ENCODE data around the gene COL13A1.

Gene COL13A1

DNA sequence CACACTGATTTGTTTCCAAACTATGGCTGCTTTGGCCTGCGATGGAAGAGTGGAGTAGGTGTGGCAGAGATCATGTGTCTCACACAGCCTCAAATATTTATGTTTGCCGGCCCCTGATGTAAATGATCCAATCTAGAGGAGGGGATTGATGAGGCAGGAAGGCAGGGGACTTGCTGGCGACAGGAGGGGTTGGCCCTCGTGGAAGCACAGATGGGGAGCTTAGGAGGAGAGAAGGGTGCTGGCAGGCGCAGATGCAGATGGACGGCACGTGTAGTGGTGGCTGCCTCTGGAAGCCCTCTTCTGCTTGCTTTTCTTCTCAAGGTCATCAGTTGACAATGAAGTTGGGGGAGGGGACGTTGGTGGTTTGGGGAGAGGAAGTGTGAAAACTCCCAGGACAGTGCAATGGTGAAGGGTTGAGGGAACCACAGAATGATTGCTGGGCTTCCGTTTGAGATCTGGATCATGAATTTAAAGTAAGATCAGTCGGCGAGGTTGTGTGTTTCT, 15.4 kb downstream of the COL13A1 start:
- H3K27ac ChIP-seq (ENCODE audit: insufficient read depth in 1 of 2, low read depth in 1 of 2, low read length in 2 of 2, poor library complexity in 1 of 2, severe bottlenecking in 2 of 2), result no peak overlapping the region
- CTCF ChIA-PET, result interaction anchor here (2.4 kb wide), 1 partner anchor 9 kb away, joined by 6 read pairs; no protein-coding TSS in a partner anchor

DNA sequence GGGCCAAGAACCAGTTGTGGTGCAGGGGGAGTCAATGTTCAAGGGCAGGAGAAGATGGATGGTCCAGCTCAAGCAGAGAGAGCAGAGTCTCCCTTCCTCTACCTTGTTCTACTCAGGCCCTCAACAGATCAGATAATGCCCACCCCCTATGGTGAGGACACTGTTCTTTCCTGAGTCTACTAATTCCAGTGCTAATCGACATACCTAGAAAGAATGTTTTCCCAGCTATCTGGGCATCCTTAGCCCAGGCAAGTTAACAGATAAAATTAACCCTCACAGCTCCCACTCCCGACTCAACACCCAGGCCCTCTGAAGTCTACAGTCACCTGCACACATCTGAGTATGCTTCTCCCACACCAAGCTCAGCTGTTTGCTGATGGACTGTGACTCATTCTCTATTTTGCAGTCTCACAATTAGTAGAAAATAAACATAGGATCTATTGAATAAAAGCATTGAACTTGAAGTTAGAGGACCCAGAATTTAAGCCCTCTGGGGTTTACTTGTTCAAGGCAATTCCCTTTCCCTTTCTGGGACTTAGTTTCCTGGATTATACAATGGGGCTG, 17.1 kb downstream of the COL13A1 start:
- ChIA-PET CTCF (interaction anchor here (0.7 to 2.4 kb wide), 4 partner anchors 10 to 19 kb away, joined by 3 to 6 read pairs (median 4); no protein-coding TSS in a partner anchor), POLR2A (no interaction called here)
- no peak for DNase-seq
- WGBS (ENCODE audit: insufficient coverage), result 94% methylated on average over 2 of the region's 2 CpGs
- Histone ChIP-seq H3K4me1 (ENCODE audit: control extremely low read depth in 1 of 4, control insufficient read depth in 4 of 4, insufficient read depth in 4 of 4, low read length in 3 of 4) (peaks cover 0 to 21% (median 15%) of the 10 kb centered on the region in 4 experiments), H3K36me3 (ENCODE audit: control insufficient read depth in 4 of 4, insufficient read depth in 4 of 4, low read length in 3 of 4) (no peaks in the 10 kb centered on the region), H3K4me3 (ENCODE audit: control insufficient read depth in 1 of 7, extremely low read depth in 1 of 7, insufficient read depth in 4 of 7, low read depth in 2 of 7, low read length in 6 of 7) (no peak overlapping the region), H3K27me3 (replicated peaks in 2 of 5; ENCODE audit: control insufficient read depth in 4 of 5, insufficient read depth in 5 of 5, low read length in 4 of 5) (peaks cover 0 to 36% (median 6%) of the 10 kb centered on the region in 5 experiments), H3K9me3 (ENCODE audit: control extremely low read depth in 1 of 5, control insufficient read depth in 4 of 5, insufficient read depth in 2 of 5, low read depth in 1 of 5, low read length in 4 of 5) (peaks cover 0 to 13% (median 5%) of the 10 kb centered on the region in 5 experiments), H3K27ac (ENCODE audit: insufficient read depth in 1 of 2, low read depth in 1 of 2, low read length in 2 of 2, poor library complexity in 1 of 2, severe bottlenecking in 2 of 2) (no peak overlapping the region)

More for the DNA sequence above, 15.4 kb downstream of the COL13A1 start:
- Histone ChIP-seq H3K27me3 (replicated peaks in 2 of 5; ENCODE audit: control insufficient read depth in 4 of 5, insufficient read depth in 5 of 5, low read length in 4 of 5) (peaks cover 0 to 40% (median 6%) of the 10 kb centered on the region in 5 experiments), H3K4me1 (ENCODE audit: control extremely low read depth in 1 of 4, control insufficient read depth in 4 of 4, insufficient read depth in 4 of 4, low read length in 3 of 4) (peaks cover 0 to 21% (median 15%) of the 10 kb centered on the region in 4 experiments), H3K36me3 (ENCODE audit: control insufficient read depth in 4 of 4, insufficient read depth in 4 of 4, low read length in 3 of 4) (no peaks in the 10 kb centered on the region), H3K9me3 (ENCODE audit: control extremely low read depth in 1 of 5, control insufficient read depth in 4 of 5, insufficient read depth in 2 of 5, low read depth in 1 of 5, low read length in 4 of 5) (peaks cover 0 to 13% (median 5%) of the 10 kb centered on the region in 5 experiments), H3K4me3 (ENCODE audit: control insufficient read depth in 1 of 7, extremely low read depth in 1 of 7, insufficient read depth in 4 of 7, low read depth in 2 of 7, low read length in 6 of 7) (peak overlapping the region in 2 of 7 experiments; percentile 8 to 25)
- POLR2A ChIA-PET, result no interaction called here
- DNase-seq, result peak in 2 of 3 donors; percentile 43 to 51
- WGBS (ENCODE audit: insufficient coverage), result 0% methylated on average over 6 of the region's 11 CpGs

DNA sequence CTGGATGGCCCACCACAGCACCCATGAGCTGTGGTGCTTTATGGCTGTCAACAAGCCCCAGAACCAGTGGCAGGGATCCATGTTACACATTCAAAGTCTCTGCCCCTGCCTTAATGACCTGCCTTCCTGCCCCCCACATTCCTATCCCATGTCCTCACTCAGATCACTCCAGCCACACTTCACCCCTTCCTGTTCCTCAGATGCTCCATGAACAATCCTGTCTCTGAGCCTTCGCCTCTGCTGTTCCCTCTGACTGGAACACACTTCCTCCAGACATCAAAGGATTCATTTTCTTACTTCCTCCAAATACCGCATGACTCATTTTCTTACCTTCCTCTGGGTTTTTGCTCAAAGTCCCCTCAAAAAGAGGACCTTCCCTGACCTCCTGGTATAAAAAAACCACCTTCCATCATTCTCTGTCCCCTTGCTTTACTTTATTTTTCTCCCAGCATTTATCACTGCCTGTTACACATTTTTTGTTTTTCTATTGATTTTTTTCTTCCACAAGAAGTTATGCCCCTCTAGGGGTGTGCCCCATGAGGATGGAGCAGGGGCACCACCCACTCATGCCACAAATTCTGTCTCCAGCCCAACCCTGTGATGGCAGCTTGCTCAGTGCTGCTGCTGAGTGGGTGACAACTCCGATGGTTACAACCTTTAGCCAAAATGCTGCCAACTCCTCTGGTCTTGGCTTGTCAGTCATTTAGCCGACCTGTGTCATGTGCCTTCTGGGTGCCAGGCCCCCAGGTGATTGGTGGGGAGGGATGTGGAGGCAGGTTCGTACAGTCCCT, 18.2 kb downstream of the COL13A1 start:
- 80% methylated on average over 5 of the region's 5 CpGs for WGBS (ENCODE audit: insufficient coverage)
- Histone ChIP-seq H3K4me1 (ENCODE audit: control extremely low read depth in 1 of 4, control insufficient read depth in 4 of 4, insufficient read depth in 4 of 4, low read length in 3 of 4) (peaks cover 0 to 21% (median 15%) of the 10 kb centered on the region in 4 experiments), H3K27ac (ENCODE audit: insufficient read depth in 1 of 2, low read depth in 1 of 2, low read length in 2 of 2, poor library complexity in 1 of 2, severe bottlenecking in 2 of 2) (no peak overlapping the region), H3K27me3 (replicated peaks in 2 of 5; ENCODE audit: control insufficient read depth in 4 of 5, insufficient read depth in 5 of 5, low read length in 4 of 5) (peaks cover 0 to 35% (median 6%) of the 10 kb centered on the region in 5 experiments), H3K4me3 (ENCODE audit: control insufficient read depth in 1 of 7, extremely low read depth in 1 of 7, insufficient read depth in 4 of 7, low read depth in 2 of 7, low read length in 6 of 7) (no peak overlapping the region), H3K36me3 (ENCODE audit: control insufficient read depth in 4 of 4, insufficient read depth in 4 of 4, low read length in 3 of 4) (no peaks in the 10 kb centered on the region), H3K9me3 (ENCODE audit: control extremely low read depth in 1 of 5, control insufficient read depth in 4 of 5, insufficient read depth in 2 of 5, low read depth in 1 of 5, low read length in 4 of 5) (peaks cover 0 to 13% (median 5%) of the 10 kb centered on the region in 5 experiments)
- peak in 2 of 3 donors; percentile 43 to 47 for DNase-seq
- ChIA-PET CTCF (interaction anchor here (1.0 kb wide), 1 partner anchor 16 kb away, joined by 3 read pairs; no protein-coding TSS in a partner anchor), POLR2A (no interaction called here)

DNA sequence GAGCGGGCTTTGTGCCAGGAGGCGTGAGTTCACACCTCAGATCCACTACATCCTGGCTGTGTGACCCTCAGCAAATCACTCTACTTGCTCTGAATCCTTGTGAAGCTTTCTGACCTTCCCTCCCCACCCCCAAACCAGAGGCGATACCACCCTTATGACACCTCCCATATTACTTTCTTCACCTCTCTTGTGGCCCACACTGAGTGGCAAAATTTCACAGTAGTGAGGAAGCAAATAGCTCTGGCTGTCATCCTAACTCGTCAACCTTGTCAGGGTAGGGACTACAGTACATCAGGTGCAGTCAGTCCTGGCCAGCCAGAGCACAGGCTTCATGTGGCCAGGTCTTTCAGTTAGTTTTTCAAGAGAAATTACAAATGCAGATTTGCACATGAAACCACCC, 19.1 kb downstream of the COL13A1 start:
- ChIA-PET POLR2A (no interaction called here), CTCF (no interaction called here)
- Histone ChIP-seq H3K36me3 (ENCODE audit: control insufficient read depth in 4 of 4, insufficient read depth in 4 of 4, low read length in 3 of 4) (no peaks in the 10 kb centered on the region), H3K27me3 (replicated peaks in 2 of 5; ENCODE audit: control insufficient read depth in 4 of 5, insufficient read depth in 5 of 5, low read length in 4 of 5) (peaks cover 0 to 30% (median 6%) of the 10 kb centered on the region in 5 experiments), H3K4me1 (ENCODE audit: control extremely low read depth in 1 of 4, control insufficient read depth in 4 of 4, insufficient read depth in 4 of 4, low read length in 3 of 4) (peaks cover 0 to 21% (median 15%) of the 10 kb centered on the region in 4 experiments), H3K27ac (ENCODE audit: insufficient read depth in 1 of 2, low read depth in 1 of 2, low read length in 2 of 2, poor library complexity in 1 of 2, severe bottlenecking in 2 of 2) (no peak overlapping the region), H3K4me3 (ENCODE audit: control insufficient read depth in 1 of 7, extremely low read depth in 1 of 7, insufficient read depth in 4 of 7, low read depth in 2 of 7, low read length in 6 of 7) (no peak overlapping the region), H3K9me3 (ENCODE audit: control extremely low read depth in 1 of 5, control insufficient read depth in 4 of 5, insufficient read depth in 2 of 5, low read depth in 1 of 5, low read length in 4 of 5) (peaks cover 0 to 13% (median 5%) of the 10 kb centered on the region in 5 experiments)
- no peak for DNase-seq
- 90% methylated on average over 3 of the region's 4 CpGs for WGBS (ENCODE audit: insufficient coverage)

DNA sequence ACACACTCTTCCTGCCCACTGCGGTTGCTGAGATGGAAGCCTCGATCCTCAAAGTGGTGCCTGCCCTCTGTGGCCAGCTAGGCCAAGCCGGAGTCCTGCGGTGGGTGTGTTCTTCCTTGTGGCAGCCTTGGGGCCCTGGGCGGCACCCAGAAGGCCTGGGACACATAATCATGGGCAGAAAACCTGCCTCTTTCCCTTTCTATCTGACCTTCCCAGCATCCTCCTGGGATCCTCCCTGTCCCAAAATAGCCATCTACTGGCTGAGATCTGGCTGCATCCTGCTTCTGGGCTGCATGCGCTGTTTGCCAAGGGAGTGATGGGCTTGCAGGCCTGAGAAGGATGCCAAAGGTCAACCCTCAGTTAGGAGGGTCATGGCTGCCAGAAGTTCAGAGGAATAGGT, 23.9 kb downstream of the COL13A1 start:
- no peaks in the 10 kb centered on the region for H3K4me1 ChIP-seq (ENCODE audit: control extremely low read depth in 1 of 4, control insufficient read depth in 4 of 4, insufficient read depth in 4 of 4, low read length in 3 of 4)
- 90% methylated on average over 3 of the region's 6 CpGs for WGBS (ENCODE audit: insufficient coverage)
- peaks cover 0 to 11% (median 6%) of the 10 kb centered on the region in 5 experiments for H3K27me3 ChIP-seq (replicated peaks in 2 of 5; ENCODE audit: control insufficient read depth in 4 of 5, insufficient read depth in 5 of 5, low read length in 4 of 5)
- no peak for DNase-seq
- H3K4me3 ChIP-seq (ENCODE audit: control insufficient read depth in 1 of 7, extremely low read depth in 1 of 7, insufficient read depth in 4 of 7, low read depth in 2 of 7, low read length in 6 of 7), result no peak overlapping the region
- POLR2A ChIA-PET, result no interaction called here
- no peaks in the 10 kb centered on the region for H3K36me3 ChIP-seq (ENCODE audit: control insufficient read depth in 4 of 4, insufficient read depth in 4 of 4, low read length in 3 of 4)
- CTCF ChIA-PET, result no interaction called here
- no peaks in the 10 kb centered on the region for H3K9me3 ChIP-seq (ENCODE audit: control extremely low read depth in 1 of 5, control insufficient read depth in 4 of 5, insufficient read depth in 2 of 5, low read depth in 1 of 5, low read length in 4 of 5)
- no peak overlapping the region for H3K27ac ChIP-seq (ENCODE audit: insufficient read depth in 1 of 2, low read depth in 1 of 2, low read length in 2 of 2, poor library complexity in 1 of 2, severe bottlenecking in 2 of 2)

DNA sequence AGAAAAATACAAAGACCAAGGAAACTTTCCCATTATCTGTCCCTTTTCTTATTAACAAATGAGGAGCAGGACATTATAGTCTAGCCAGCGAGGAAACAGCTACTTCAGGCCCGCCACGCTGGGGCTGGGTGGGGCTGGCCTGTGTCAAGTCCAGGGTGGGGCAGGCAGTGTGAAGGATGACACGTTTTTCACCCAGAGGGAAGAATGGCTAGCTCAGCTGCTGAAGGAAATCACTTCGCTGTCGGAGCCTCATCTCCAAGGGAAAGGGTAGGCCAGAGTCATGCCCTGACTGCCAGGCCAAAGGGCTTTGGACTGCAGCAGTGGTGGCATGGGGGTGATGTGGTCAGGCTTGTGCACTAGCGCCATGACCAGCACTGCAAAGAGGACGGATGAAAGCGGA, 24.4 kb downstream of the COL13A1 start:
- Histone ChIP-seq H3K4me3 (ENCODE audit: control insufficient read depth in 1 of 7, extremely low read depth in 1 of 7, insufficient read depth in 4 of 7, low read depth in 2 of 7, low read length in 6 of 7) (no peak overlapping the region), H3K4me1 (ENCODE audit: control extremely low read depth in 1 of 4, control insufficient read depth in 4 of 4, insufficient read depth in 4 of 4, low read length in 3 of 4) (no peaks in the 10 kb centered on the region), H3K36me3 (ENCODE audit: control insufficient read depth in 4 of 4, insufficient read depth in 4 of 4, low read length in 3 of 4) (no peaks in the 10 kb centered on the region), H3K27ac (ENCODE audit: insufficient read depth in 1 of 2, low read depth in 1 of 2, low read length in 2 of 2, poor library complexity in 1 of 2, severe bottlenecking in 2 of 2) (no peak overlapping the region), H3K27me3 (replicated peaks in 2 of 5; ENCODE audit: control insufficient read depth in 4 of 5, insufficient read depth in 5 of 5, low read length in 4 of 5) (peaks cover 0 to 11% (median 6%) of the 10 kb centered on the region in 5 experiments), H3K9me3 (ENCODE audit: control extremely low read depth in 1 of 5, control insufficient read depth in 4 of 5, insufficient read depth in 2 of 5, low read depth in 1 of 5, low read length in 4 of 5) (no peaks in the 10 kb centered on the region)
- ChIA-PET POLR2A (no interaction called here), CTCF (interaction anchor here (1.8 kb wide), 1 partner anchor 11 kb away, joined by 4 read pairs; no protein-coding TSS in a partner anchor)
- DNase-seq, result no peak
- 100% methylated on average over 9 of the region's 9 CpGs for WGBS (ENCODE audit: insufficient coverage)

All from common myeloid progenitor, CD34-positive (primary cell).